GM12873 (cell line): ENCODE measurements around the gene TSPAN9.

ENCODE experiments used
- TF ChIP-seq, protein P1 (sequence below): IDR thresholded peaks from 2 replicates; pipeline ENCODE4 v1.5.1; 2012; ENCODE audit warnings: low read depth, mild to moderate bottlenecking, moderate library complexity, low read length, control low read depth; ENCODE audit not compliant: insufficient read depth; ENCODE audit errors: missing control alignments

TSPAN9 gene

GRCh38 chr12:3192221-3192620, 115.0 kb downstream of the TSPAN9 start:
- TF ChIP-seq, protein P1, sequence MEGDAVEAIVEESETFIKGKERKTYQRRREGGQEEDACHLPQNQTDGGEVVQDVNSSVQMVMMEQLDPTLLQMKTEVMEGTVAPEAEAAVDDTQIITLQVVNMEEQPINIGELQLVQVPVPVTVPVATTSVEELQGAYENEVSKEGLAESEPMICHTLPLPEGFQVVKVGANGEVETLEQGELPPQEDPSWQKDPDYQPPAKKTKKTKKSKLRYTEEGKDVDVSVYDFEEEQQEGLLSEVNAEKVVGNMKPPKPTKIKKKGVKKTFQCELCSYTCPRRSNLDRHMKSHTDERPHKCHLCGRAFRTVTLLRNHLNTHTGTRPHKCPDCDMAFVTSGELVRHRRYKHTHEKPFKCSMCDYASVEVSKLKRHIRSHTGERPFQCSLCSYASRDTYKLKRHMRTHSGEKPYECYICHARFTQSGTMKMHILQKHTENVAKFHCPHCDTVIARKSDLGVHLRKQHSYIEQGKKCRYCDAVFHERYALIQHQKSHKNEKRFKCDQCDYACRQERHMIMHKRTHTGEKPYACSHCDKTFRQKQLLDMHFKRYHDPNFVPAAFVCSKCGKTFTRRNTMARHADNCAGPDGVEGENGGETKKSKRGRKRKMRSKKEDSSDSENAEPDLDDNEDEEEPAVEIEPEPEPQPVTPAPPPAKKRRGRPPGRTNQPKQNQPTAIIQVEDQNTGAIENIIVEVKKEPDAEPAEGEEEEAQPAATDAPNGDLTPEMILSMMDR = no peak

DNA sequence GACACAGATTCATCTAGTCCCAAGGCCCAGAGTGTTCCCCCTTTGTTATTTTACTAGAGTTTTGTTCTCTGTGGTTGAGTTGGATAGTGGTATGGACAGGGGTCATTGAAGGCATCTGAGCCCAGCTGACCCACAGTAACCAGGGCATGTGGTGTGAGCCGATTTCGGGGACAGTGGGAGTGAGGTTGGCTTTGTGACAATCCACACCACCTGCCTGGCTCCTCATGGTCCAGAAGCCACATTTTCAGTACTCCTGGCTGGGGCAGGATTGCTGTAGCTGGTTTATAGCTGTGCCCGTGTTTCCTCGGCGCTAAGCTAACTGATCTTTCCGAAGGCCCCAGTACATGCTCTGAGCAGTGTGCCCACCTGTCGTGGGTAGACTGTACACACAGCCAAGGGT, 116.0 kb downstream of the TSPAN9 start:
- TF ChIP-seq, protein P1 = no peak

DNA sequence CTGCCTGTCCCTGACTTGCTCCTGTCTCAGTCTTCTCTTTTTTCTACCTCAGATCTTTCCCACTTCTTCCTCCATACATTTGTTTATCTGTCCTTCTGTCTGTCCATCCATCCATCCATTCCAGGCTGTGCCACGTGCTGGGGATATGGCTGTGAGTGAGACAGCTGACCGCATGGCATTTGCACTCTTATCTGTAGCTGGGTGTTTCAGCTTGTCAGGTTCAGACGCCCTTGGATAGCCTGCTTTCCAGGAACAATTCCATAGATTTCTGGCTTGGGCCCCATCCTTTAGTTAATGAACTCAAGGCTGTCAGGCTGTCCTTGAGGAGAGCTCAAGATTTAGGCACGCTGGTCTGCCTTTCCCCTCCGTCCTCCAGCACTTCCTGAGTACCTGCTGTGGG, 116.6 kb downstream of the TSPAN9 start:
- TF ChIP-seq, protein P1 = no peak

DNA sequence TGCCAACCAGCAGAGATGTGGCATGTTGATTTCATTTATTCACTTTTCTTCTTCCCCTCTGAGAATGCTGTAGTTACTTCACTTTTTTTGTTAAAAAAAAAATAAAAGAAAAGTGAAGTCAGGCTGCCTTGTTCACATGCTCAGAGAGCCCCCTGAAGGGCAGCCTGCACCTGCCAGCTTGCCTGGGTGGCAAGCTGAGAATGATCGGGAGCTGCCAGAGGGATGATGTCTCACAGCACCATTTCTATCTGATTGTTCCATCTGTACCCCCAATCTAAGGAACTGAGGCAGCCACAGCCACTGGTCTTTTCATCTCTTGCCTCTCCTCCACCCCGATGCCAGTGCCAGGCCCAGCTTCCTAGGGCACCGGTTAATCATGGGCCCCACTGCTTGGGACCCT, 118.2 kb downstream of the TSPAN9 start:
- TF ChIP-seq, protein P1 = no peak

- TF ChIP-seq, protein P1 = no peak
These were observed 118.8 kb downstream of the TSPAN9 start for GRCh38 chr12:3195859-3196483.

DNA sequence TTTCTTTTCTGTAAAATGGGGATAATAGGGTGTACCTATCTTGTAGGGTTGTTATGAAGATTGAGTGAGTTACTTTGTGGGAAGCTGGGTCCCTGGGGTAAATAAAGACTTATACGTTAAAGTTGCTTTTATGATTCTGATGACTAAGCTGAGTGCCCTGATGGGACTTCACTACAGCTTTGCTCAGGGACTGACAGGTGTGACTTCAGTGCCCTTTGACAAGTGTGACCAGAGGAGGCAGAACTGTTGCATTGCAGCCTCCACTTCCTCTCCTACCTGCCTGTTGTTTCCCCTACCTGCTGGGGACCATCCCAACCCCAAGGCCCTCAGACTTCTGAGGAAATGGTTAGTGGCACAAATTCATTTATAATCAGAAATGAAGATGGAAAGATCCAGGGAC, 119.3 kb downstream of the TSPAN9 start:
- TF ChIP-seq, protein P1 = no peak

- TF ChIP-seq, protein P1 = peak; percentile 3
These were observed 120.1 kb downstream of the TSPAN9 start for GRCh38 chr12:3197131-3197818.
